Neutrophil (primary cell): ENCODE data around the gene TMOD1.

Experiments used
- H3K27ac ChIP-seq: fragments of 200-600 bp; sonication (generic); 2 replicates; pipeline ENCODE4 v1.5.1; 2016; ENCODE audit warnings: mild to moderate bottlenecking, moderate library complexity
- H3K27me3 ChIP-seq: fragments of 200-600 bp; sonication (generic); 2 replicates; pipeline ENCODE4 v1.6.0; 2016; ENCODE audit warnings: mild to moderate bottlenecking
- H3K36me3 ChIP-seq: fragments of 200-600 bp; sonication (generic); 2 replicates; pipeline ENCODE4 v1.5.1; 2017
- H3K4me1 ChIP-seq, 2 experiments: fragments of 200-600 bp in 1 of 2; sonication (generic) in 1 of 2; 1 replicate in 1 of 2; 2 replicates in 1 of 2; pipeline versions ENCODE4 v1.5.1 to v1.6.1; 2013 to 2016; ENCODE audit warnings: low read depth in 1 of 2, low read length in 1 of 2, mild to moderate bottlenecking in 1 of 2, moderate library complexity in 1 of 2; ENCODE audit not compliant: control insufficient read depth in 1 of 2, insufficient read depth in 1 of 2
- H3K4me3 ChIP-seq, 2 experiments: fragments of 200-600 bp in 1 of 2; sonication (generic) in 1 of 2; 1 replicate in 1 of 2; 2 replicates in 1 of 2; pipeline ENCODE4 v1.5.1; 2013 to 2016; ENCODE audit warnings: low read depth in 1 of 2, low read length in 1 of 2, mild to moderate bottlenecking in 1 of 2, moderate library complexity in 1 of 2
- H3K9me3 ChIP-seq: fragments of 200-600 bp; sonication (generic); 2 replicates; pipeline ENCODE4 v1.5.1; 2016
- CTCF ChIP-seq: fragments of 200-600 bp; sonication (generic); IDR thresholded peaks from 2 replicates; pipeline ENCODE4 v1.5.1; 2016; ENCODE audit warnings: antibody characterized with exemption

TMOD1 gene

GRCh38 chr9:97504381-97505216 lies 3.1 kb downstream of the TMOD1 start:
- no peak for TF ChIP-seq CTCF
- H3K4me1 ChIP-seq = peaks cover 11 to 17% of the 10 kb centered on the region in 2 experiments
- H3K36me3 ChIP-seq = no peaks in the 10 kb centered on the region
- peaks cover 94% of the 10 kb centered on the region for H3K27me3 ChIP-seq
- no peak overlapping the region for H3K27ac ChIP-seq
- no peak overlapping the region for H3K4me3 ChIP-seq
- no peaks in the 10 kb centered on the region for H3K9me3 ChIP-seq

GRCh38 chr9:97505845-97506244 lies 4.4 kb downstream of the TMOD1 start:
- no peaks in the 10 kb centered on the region for H3K9me3 ChIP-seq
- no peak overlapping the region for H3K27ac ChIP-seq
- H3K27me3 ChIP-seq = peaks cover 82% of the 10 kb centered on the region
- no peak for TF ChIP-seq CTCF
- no peak overlapping the region for H3K4me3 ChIP-seq
- no peaks in the 10 kb centered on the region for H3K36me3 ChIP-seq
- peaks cover 11 to 17% of the 10 kb centered on the region in 2 experiments for H3K4me1 ChIP-seq

GRCh38 chr9:97506306-97506705 lies 4.8 kb downstream of the TMOD1 start:
- peaks cover 11 to 14% of the 10 kb centered on the region in 2 experiments for H3K4me1 ChIP-seq
- no peak for TF ChIP-seq CTCF
- no peak overlapping the region for H3K27ac ChIP-seq
- H3K27me3 ChIP-seq = peaks cover 77% of the 10 kb centered on the region
- no peak overlapping the region for H3K4me3 ChIP-seq
- H3K9me3 ChIP-seq = no peaks in the 10 kb centered on the region
- no peaks in the 10 kb centered on the region for H3K36me3 ChIP-seq

- Histone ChIP-seq H3K4me1 (peaks cover 11 to 12% of the 10 kb centered on the region in 2 experiments), H3K27ac (no peak overlapping the region), H3K9me3 (no peaks in the 10 kb centered on the region), H3K4me3 (no peak overlapping the region), H3K27me3 (peaks cover 72% of the 10 kb centered on the region), H3K36me3 (no peaks in the 10 kb centered on the region)
- no peak for TF ChIP-seq CTCF
Observed at GRCh38 chr9:97506787-97507186, 5.3 kb downstream of the TMOD1 start.

- peaks cover 65% of the 10 kb centered on the region for H3K27me3 ChIP-seq
- no peak overlapping the region for H3K4me3 ChIP-seq
- TF ChIP-seq CTCF = no peak
- H3K4me1 ChIP-seq = peaks cover 4 to 5% of the 10 kb centered on the region in 2 experiments
- H3K36me3 ChIP-seq = no peaks in the 10 kb centered on the region
- no peaks in the 10 kb centered on the region for H3K9me3 ChIP-seq
- no peak overlapping the region for H3K27ac ChIP-seq
Observed at GRCh38 chr9:97507428-97507984, 6.0 kb downstream of the TMOD1 start.
